K562 (cell line): Measurements from ENCODE around the gene KBTBD12. TPM values are rescaled to one million over a fixed set of nuclear protein-coding genes. Genes with fewer than 3 reads are reported as not detected.

ENCODE experiments used
- E2F4 ChIP-seq: sonication (generic); formaldehyde crosslinking; IDR thresholded peaks from 2 replicates; pipeline ENCODE4 v1.8.0; 2022; ENCODE audit warnings: mild to moderate bottlenecking, low read depth, missing genetic modification reagents
- ELF1 ChIP-seq: fragments of 200-800 bp; sonication (Bioruptor generic); IDR thresholded peaks from 2 replicates; pipeline ENCODE4 v1.6.1; 2016; ENCODE audit warnings: missing genetic modification characterization, missing compliant biosample characterization
- HINFP ChIP-seq: fragments of 450-650 bp; conservative IDR thresholded peaks from 2 replicates; pipeline ENCODE4 v1.6.1; 2016; ENCODE audit warnings: missing genetic modification characterization, low read depth, mild to moderate bottlenecking, control low read depth, missing compliant biosample characterization
- NR0B1 ChIP-seq: fragments of 450-650 bp; IDR thresholded peaks from one replicate; pipeline ENCODE4 v1.6.1; 2018; ENCODE audit warnings: mild to moderate bottlenecking, moderate library complexity; ENCODE audit not compliant: partially characterized antibody
- PHB2 ChIP-seq: fragments of 450-650 bp; IDR thresholded peaks from 2 replicates; pipeline ENCODE4 v1.6.1; 2017; ENCODE audit warnings: low read depth
- SAFB2 ChIP-seq: fragments of 200-400 bp; formaldehyde crosslinking; IDR thresholded peaks from 2 replicates; pipeline ENCODE4 v1.6.1; 2018; ENCODE audit warnings: borderline replicate concordance, low read length, low read depth, moderate library complexity; ENCODE audit not compliant: severe bottlenecking
- STAT5B ChIP-seq: fragments of 250-450 bp; sonication (Bioruptor Pico); IDR thresholded peaks from 2 replicates; pipeline ENCODE4 v1.8.0; 2021; ENCODE audit warnings: mild to moderate bottlenecking, inconsistent platforms
- ZC3H4 ChIP-seq: sonication (generic); formaldehyde crosslinking; IDR thresholded peaks from 2 replicates; pipeline ENCODE4 v1.9.0; 2021; ENCODE audit warnings: missing genetic modification reagents, borderline replicate concordance
- ZZZ3 ChIP-seq: fragments of 450-650 bp; IDR thresholded peaks from 2 replicates; pipeline ENCODE4 v1.6.1; 2016; ENCODE audit warnings: antibody characterized with exemption, mild to moderate bottlenecking, moderate library complexity
- polyA plus RNA-seq, 8 experiments: library from polyadenylated mRNA; depleted of rRNA in 4 of 8; stranded (reverse) in 5 of 8; unstranded in 3 of 8; fragments of >200 nt; fragmentation: Nextera tagmentation in 2 of 8; fragmentation: Illumina TruSeq in 1 of 8; extraction: Ambion mirVana in 2 of 8; extraction: Trizol in 1 of 8; gene quantifications; 2 replicates each; pipeline versions ENCODE4 v1.2.1 to v1.2.3, GENCODE V29; 2011 to 2014; ENCODE audit warnings: inconsistent platforms in 1 of 8, missing spikeins in 1 of 8
- total RNA-seq, 7 experiments: library from RNA; depleted of rRNA in 6 of 7; stranded (reverse); fragments of >200 nt in 6 of 7; fragmentation: Illumina TruSeq in 2 of 7; extraction: Trizol in 2 of 7; gene quantifications; 2 replicates each; pipeline versions ENCODE4 v1.2.1 to v1.2.3, GENCODE V29; 2011 to 2021; ENCODE audit warnings: low replicate concordance in 1 of 7

Gene KBTBD12
- total and polyA plus RNA-seq, 9 of the 15 experiments (the other 6 are each of a cell fraction or from before 2014, with no cell fraction given), result not detected

DNA sequence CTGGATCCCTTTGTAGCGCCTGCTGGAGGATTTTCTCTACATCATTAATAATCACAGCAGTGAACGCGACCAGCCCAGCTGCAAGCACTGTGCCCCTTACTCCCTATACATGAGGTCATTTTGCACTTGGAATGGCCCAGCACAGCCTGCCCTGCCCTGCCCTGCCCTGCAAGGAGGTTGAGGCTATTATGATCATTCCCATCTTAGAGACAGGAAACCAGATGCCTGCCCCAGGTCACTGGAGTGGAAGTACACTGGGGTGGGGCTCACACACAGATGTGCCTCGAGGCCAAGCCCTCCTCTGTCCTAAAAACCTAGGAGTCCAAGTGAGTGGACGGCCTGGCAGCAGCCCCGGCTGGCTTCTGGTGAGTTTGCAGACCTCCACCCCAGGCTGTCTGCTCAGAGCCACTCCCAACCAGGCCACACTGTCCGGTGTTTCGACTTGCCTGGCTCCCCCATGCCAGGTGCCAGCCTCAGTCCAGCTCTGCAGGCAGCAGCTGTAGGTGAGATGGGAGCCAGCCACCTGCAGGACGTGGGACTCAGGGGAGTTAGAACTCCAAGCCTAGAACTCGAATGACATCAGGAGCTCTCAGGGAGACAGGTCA, 106.8 kb downstream of the KBTBD12 start (continued):
- TF ChIP-seq HINFP (tag) (no peak), STAT5B (CRISPR knock-in tag) (no peak), PHB2 (no peak), ZZZ3 (no peak), SAFB2 (no peak), E2F4 (CRISPR knock-in tag) (no peak), ELF1 (tag) (no peak), ZC3H4 (CRISPR knock-in tag) (no peak), NR0B1 (no peak)
